ENCODE results near the gene CLRN2. TPM values are rescaled to one million over a fixed set of nuclear protein-coding genes. Genes with fewer than 3 reads are reported as not detected.

Gene CLRN2
- total and polyA plus RNA-seq, 10 of the 15 experiments (the other 5 are each of a cell fraction or from before 2014, with no cell fraction given): not detected

- Histone ChIP-seq H3K79me2 (ENCODE audit: control insufficient read depth, insufficient read depth, low read length) (no peaks in the 10 kb centered on the region), H3K9ac (ENCODE audit: control insufficient read depth, insufficient read depth, low read length) (no peak overlapping the region), H3K4me2 (ENCODE audit: control insufficient read depth, insufficient read depth) (no peak overlapping the region), H3K27me3 (replicated peaks in 1 of 2; ENCODE audit: control insufficient read depth in 2 of 2, insufficient read depth in 2 of 2, low read length in 1 of 2) (no peaks in the 10 kb centered on the region), H3K36me3 (ENCODE audit: control insufficient read depth in 2 of 2, insufficient read depth in 2 of 2, low read length in 1 of 2) (no peaks in the 10 kb centered on the region), H3K4me1 (ENCODE audit: control insufficient read depth, insufficient read depth, low read length) (no peaks in the 10 kb centered on the region), H3K27ac (ENCODE audit: control insufficient read depth, insufficient read depth) (no peak overlapping the region), H3K4me3 (no peak overlapping the region), H3K9me3 (replicated peaks; ENCODE audit: control insufficient read depth, insufficient read depth, low read length) (no peaks in the 10 kb centered on the region), H4K20me1 (ENCODE audit: control insufficient read depth, insufficient read depth) (no peaks in the 10 kb centered on the region), H2AFZ (ENCODE audit: control insufficient read depth, low read depth, low read length) (no peak overlapping the region)
- FAIRE-seq (no peak), ATAC-seq (no peak), DNase-seq (ENCODE audit: low read depth, low spot score) (no peak)
- RAD21 ChIA-PET (ENCODE audit: unreplicated experiment): no interaction called here
- no peak for TF ChIP-seq ZNF207 (IDR thresholded peaks at IDR 0.05; ENCODE audit: borderline replicate concordance)
- in situ Hi-C loops (cut with MboI) (loop anchor here (5.0 kb wide), 2 partner anchors 128 to 1183 kb away; no protein-coding TSS in a partner anchor), intact Hi-C loops (cut with micrococcal nuclease; ENCODE audit: unreplicated experiment) (loop anchor here (10.0 kb wide), 1 partner anchor 1175 kb away; no protein-coding TSS in a partner anchor)
- POLR2A ChIA-PET: no interaction called here
- CTCF ChIA-PET: interaction anchor here (1.3 to 4.0 kb wide), 6 partner anchors 8 to 122 kb away, joined by 3 to 25 read pairs (median 9); no protein-coding TSS in a partner anchor
- no TSS peak for BruUV-seq (replicated peaks)
- SMC1A ChIA-PET (ENCODE audit: uncharacterized antibody, unreplicated experiment): interaction anchor here (0.6 to 1.0 kb wide), 3 partner anchors 258 to 1177 kb away, joined by 3 to 4 read pairs (median 3); no protein-coding TSS in a partner anchor
- WGBS (ENCODE audit: insufficient coverage, insufficient replicate concordance, low lambda C conversion rate, missing lambda C conversion rate): 42% methylated on average over 10 of the region's 11 CpGs
Observed at GRCh38 chr4:17469931-17470674, 44.9 kb upstream of the CLRN2 start.

- H3K4me1 ChIP-seq (ENCODE audit: control insufficient read depth, insufficient read depth, low read length): no peaks in the 10 kb centered on the region
- RAD21 ChIA-PET (ENCODE audit: unreplicated experiment): no interaction called here
- H4K20me1 ChIP-seq (ENCODE audit: control insufficient read depth, insufficient read depth): no peaks in the 10 kb centered on the region
- no peaks in the 10 kb centered on the region for H3K27me3 ChIP-seq (replicated peaks in 1 of 2; ENCODE audit: control insufficient read depth in 2 of 2, insufficient read depth in 2 of 2, low read length in 1 of 2)
- FAIRE-seq (no peak), DNase-seq (ENCODE audit: low read depth, low spot score) (no peak), ATAC-seq (no peak)
- SMC1A ChIA-PET (ENCODE audit: uncharacterized antibody, unreplicated experiment): interaction anchor here (1.0 kb wide), 1 partner anchor 13 kb away, joined by 3 read pairs; no protein-coding TSS in a partner anchor
- no peak overlapping the region for H3K27ac ChIP-seq (ENCODE audit: control insufficient read depth, insufficient read depth)
- H3K9me3 ChIP-seq (replicated peaks; ENCODE audit: control insufficient read depth, insufficient read depth, low read length): no peaks in the 10 kb centered on the region
- no peak overlapping the region for H3K4me3 ChIP-seq
- CTCF ChIA-PET: interaction anchor here (1.6 kb wide), 1 partner anchor 128 kb away, joined by 5 read pairs; no protein-coding TSS in a partner anchor
- POLR2A ChIA-PET: no interaction called here
- no peaks in the 10 kb centered on the region for H3K36me3 ChIP-seq (ENCODE audit: control insufficient read depth in 2 of 2, insufficient read depth in 2 of 2, low read length in 1 of 2)
- BruUV-seq (replicated peaks): no TSS peak
- no peak overlapping the region for H3K9ac ChIP-seq (ENCODE audit: control insufficient read depth, insufficient read depth, low read length)
- in situ Hi-C loops (cut with MboI) (no loop called here), intact Hi-C loops (cut with micrococcal nuclease; ENCODE audit: unreplicated experiment) (no loop called here)
- H2AFZ ChIP-seq (ENCODE audit: control insufficient read depth, low read depth, low read length): no peak overlapping the region
- H3K4me2 ChIP-seq (ENCODE audit: control insufficient read depth, insufficient read depth): no peak overlapping the region
- no peaks in the 10 kb centered on the region for H3K79me2 ChIP-seq (ENCODE audit: control insufficient read depth, insufficient read depth, low read length)
- TF ChIP-seq IRF5 (IDR thresholded peaks at IDR 0.05; ENCODE audit: borderline replicate concordance): no peak
- no peak for TF ChIP-seq E4F1 (IDR thresholded peaks at IDR 0.05; ENCODE audit: borderline replicate concordance, partially characterized antibody)
- TF ChIP-seq ZNF24 (IDR thresholded peaks at IDR 0.05): no peak
- no peak for TF ChIP-seq CHD4 (IDR thresholded peaks at IDR 0.05)
- TF ChIP-seq JUNB (IDR thresholded peaks at IDR 0.05): no peak
- TF ChIP-seq PBX3 (IDR thresholded peaks at IDR 0.05; ENCODE audit: insufficient replicate concordance, low read depth, low read length): no peak
- no peak for TF ChIP-seq ATF2 (IDR thresholded peaks at IDR 0.05; ENCODE audit: low read length)
- TF ChIP-seq ATF7 (IDR thresholded peaks at IDR 0.05; ENCODE audit: low read depth): no peak
Observed at GRCh38 chr4:17475481-17475880, 39.5 kb upstream of the CLRN2 start.

Measured in GM12878 (cell line).